Eye (tissue), 1 donor: ENCODE results near the gene RTN4RL1.
"Not testable (repeated sequence)": the region's sequence is repeated elsewhere in the genome, so short reads cannot be mapped to it uniquely, and the experiment has no call there.

Source experiments
- DNase-seq: peaks from one replicate; pipeline ENCODE4 v3.0.0-alpha.2; 2015

Gene RTN4RL1

GRCh38 chr17:1997927-1998742 is 27.0 kb downstream of the RTN4RL1 start:
- peak; percentile 86 for DNase-seq

- peak; percentile 69 for DNase-seq
These were observed 27.7 kb downstream of the RTN4RL1 start for GRCh38 chr17:1997289-1997926.

GRCh38 chr17:1996800-1997288 is 28.3 kb downstream of the RTN4RL1 start:
- DNase-seq, result no peak

- DNase-seq, result no peak
These were observed 29.0 kb downstream of the RTN4RL1 start for GRCh38 chr17:1995907-1996799.

GRCh38 chr17:1995321-1995892 is 29.7 kb downstream of the RTN4RL1 start:
- DNase-seq, result no peak

- DNase-seq, result no peak
These were observed 30.4 kb downstream of the RTN4RL1 start for GRCh38 chr17:1994707-1995106.

- DNase-seq, result no peak
These were observed 32.6 kb downstream of the RTN4RL1 start for GRCh38 chr17:1992541-1992940.

GRCh38 chr17:1989135-1989534 is 36.0 kb downstream of the RTN4RL1 start:
- DNase-seq, result no peak

GRCh38 chr17:1986783-1987451 is 38.2 kb downstream of the RTN4RL1 start:
- no peak for DNase-seq

- no peak for DNase-seq
These were observed 39.4 kb downstream of the RTN4RL1 start for GRCh38 chr17:1985686-1986085.

GRCh38 chr17:1985093-1985492 is 40.0 kb downstream of the RTN4RL1 start:
- no peak for DNase-seq

GRCh38 chr17:1982793-1983366 is 42.3 kb downstream of the RTN4RL1 start:
- not testable (repeated sequence) for DNase-seq

- no peak for DNase-seq
These were observed 44.4 kb downstream of the RTN4RL1 start for GRCh38 chr17:1980665-1981250.

- DNase-seq, result peak; percentile 63
These were observed 45.8 kb downstream of the RTN4RL1 start for GRCh38 chr17:1979182-1979985.

GRCh38 chr17:1978396-1978949 is 46.7 kb downstream of the RTN4RL1 start:
- peak; percentile 63 for DNase-seq

GRCh38 chr17:1977583-1978395 is 47.3 kb downstream of the RTN4RL1 start:
- DNase-seq, result peak; percentile 69

- DNase-seq, result no peak
These were observed 48.5 kb downstream of the RTN4RL1 start for GRCh38 chr17:1976683-1977064.

GRCh38 chr17:1976000-1976682 is 49.0 kb downstream of the RTN4RL1 start:
- DNase-seq, result no peak

GRCh38 chr17:1975573-1975972 is 49.6 kb downstream of the RTN4RL1 start:
- no peak for DNase-seq
